H9 (cell line): ENCODE results near the gene ATP10B. TPM values are rescaled to one million over a fixed set of nuclear protein-coding genes. Genes with fewer than 3 reads are reported as not detected.

Experiments
- DNase-seq: peaks from one replicate; pipeline ENCODE4 v3.0.0-alpha.2; 2017
- H2AFZ ChIP-seq: one replicate; pipeline ENCODE4 v1.6.1; 2013; ENCODE audit warnings: mild to moderate bottlenecking, low read length, control low read depth, moderate library complexity
- H2AK5ac ChIP-seq: 2 replicates; pipeline ENCODE4 v1.6.1; 2013; ENCODE audit warnings: low read length, control low read depth, mixed read lengths; ENCODE audit not compliant: insufficient read length
- H2BK120ac ChIP-seq: one replicate; pipeline ENCODE4 v1.6.1; 2013; ENCODE audit warnings: low read depth, mild to moderate bottlenecking, low read length, control low read depth, inconsistent platforms; ENCODE audit not compliant: poor library complexity, severe bottlenecking
- H2BK12ac ChIP-seq: 2 replicates; pipeline ENCODE4 v1.6.1; 2013; ENCODE audit warnings: low read length, control low read depth, mixed read lengths, low read depth; ENCODE audit not compliant: insufficient read length
- H2BK15ac ChIP-seq: 2 replicates; pipeline ENCODE4 v1.6.1; 2013; ENCODE audit warnings: low read depth, low read length, control low read depth
- H2BK20ac ChIP-seq: one replicate; pipeline ENCODE4 v1.6.1; 2013; ENCODE audit warnings: low read depth, mild to moderate bottlenecking, low read length, control low read depth, inconsistent platforms; ENCODE audit not compliant: poor library complexity, severe bottlenecking
- H2BK5ac ChIP-seq: 2 replicates; pipeline ENCODE4 v1.6.1; 2013; ENCODE audit warnings: low read length, control low read depth, mixed read lengths; ENCODE audit not compliant: insufficient read length
- H3K14ac ChIP-seq: 2 replicates; pipeline ENCODE4 v1.6.1; 2013; ENCODE audit warnings: low read length, control low read depth; ENCODE audit not compliant: insufficient read depth
- H3K18ac ChIP-seq: 2 replicates; pipeline ENCODE4 v1.6.1; 2013; ENCODE audit warnings: low read depth, mild to moderate bottlenecking, mixed read lengths, low read length, control low read depth; ENCODE audit not compliant: insufficient read length
- H3K23ac ChIP-seq: 2 replicates; pipeline ENCODE4 v1.6.1; 2013; ENCODE audit warnings: low read length, control low read depth, mixed read lengths, low read depth; ENCODE audit not compliant: insufficient read length
- H3K23me2 ChIP-seq: 2 replicates; pipeline ENCODE4 v1.6.1; 2013; ENCODE audit warnings: low read depth, mild to moderate bottlenecking, mixed read lengths, low read length, control low read depth; ENCODE audit not compliant: insufficient read length, poor library complexity, severe bottlenecking
- H3K27ac ChIP-seq: 2 replicates; pipeline ENCODE4 v1.5.1; 2013; ENCODE audit warnings: low read length, control low read depth, mixed read lengths, low read depth; ENCODE audit not compliant: insufficient read length
- H3K27me3 ChIP-seq: 2 replicates; pipeline ENCODE4 v1.6.1; 2013; ENCODE audit warnings: low read length, control low read depth, inconsistent platforms; ENCODE audit not compliant: insufficient read depth
- H3K4ac ChIP-seq: 2 replicates; pipeline ENCODE4 v1.6.1; 2013; ENCODE audit warnings: low read depth, mild to moderate bottlenecking, control low read depth, inconsistent platforms, low read length, moderate library complexity
- H3K4me1 ChIP-seq: 2 replicates; pipeline ENCODE4 v1.6.1; 2013; ENCODE audit warnings: low read length, control low read depth, inconsistent platforms; ENCODE audit not compliant: insufficient read depth
- H3K4me2 ChIP-seq: 2 replicates; pipeline ENCODE4 v1.6.1; 2013; ENCODE audit warnings: low read length, control low read depth, mixed read lengths; ENCODE audit not compliant: insufficient read length, insufficient read depth
- H3K56ac ChIP-seq: 2 replicates; pipeline ENCODE4 v1.6.1; 2013; ENCODE audit warnings: low read depth, mild to moderate bottlenecking, mixed read lengths, low read length, control low read depth; ENCODE audit not compliant: insufficient read length
- H3K79me1 ChIP-seq: 2 replicates; pipeline ENCODE4 v1.6.1; 2013; ENCODE audit warnings: low read depth, mild to moderate bottlenecking, moderate library complexity, low read length, control low read depth, inconsistent platforms; ENCODE audit not compliant: insufficient read depth, poor library complexity, severe bottlenecking
- H3K79me2 ChIP-seq: 2 replicates; pipeline ENCODE4 v1.6.1; 2013; ENCODE audit warnings: low read length, control low read depth, inconsistent platforms; ENCODE audit not compliant: insufficient read depth
- H3K9ac ChIP-seq: 2 replicates; pipeline ENCODE4 v1.6.1; 2013; ENCODE audit warnings: low read length, control low read depth, mixed read lengths; ENCODE audit not compliant: insufficient read length; ENCODE audit errors: extremely low read depth
- H3K9me3 ChIP-seq: one replicate; pipeline ENCODE4 v1.6.1; 2013; ENCODE audit warnings: low read depth, low read length, inconsistent platforms; ENCODE audit not compliant: control insufficient read depth
- H3T11ph ChIP-seq: one replicate; pipeline ENCODE4 v1.6.1; 2013; ENCODE audit warnings: mild to moderate bottlenecking, low read length, control low read depth, inconsistent platforms
- H4K20me1 ChIP-seq: one replicate; pipeline ENCODE4 v1.6.1; 2013; ENCODE audit not compliant: control insufficient read depth, insufficient read length, insufficient read depth
- H4K5ac ChIP-seq: 2 replicates; pipeline ENCODE4 v1.6.1; 2013; ENCODE audit warnings: low read depth, mild to moderate bottlenecking, mixed read lengths, low read length, control low read depth; ENCODE audit not compliant: insufficient read length
- H4K8ac ChIP-seq: replicated peaks from 2 replicates; pipeline ENCODE4 v1.6.1; 2013; ENCODE audit warnings: low read length, control low read depth, mixed read lengths, low read depth; ENCODE audit not compliant: insufficient read length
- H4K91ac ChIP-seq: 2 replicates; pipeline ENCODE4 v1.6.1; 2013; ENCODE audit warnings: low read depth, mild to moderate bottlenecking, moderate library complexity, mixed read lengths, low read length, control low read depth; ENCODE audit not compliant: insufficient read length
- H3K27ac Mint-ChIP-seq, 3 experiments: 2 replicates in 2 of 3; 3 replicates in 1 of 3; pipeline ENCODE4 v1.8.0; 2020 to 2021; ENCODE audit warnings: mixed read lengths in 3 of 3, mild to moderate bottlenecking in 1 of 3, moderate library complexity in 1 of 3
- H3K27me3 Mint-ChIP-seq: 2 replicates; pipeline ENCODE4 v1.8.0; 2021; ENCODE audit warnings: low read depth, mild to moderate bottlenecking, moderate library complexity, mixed read lengths
- H3K36me3 Mint-ChIP-seq, 3 experiments: 2 replicates in 2 of 3; 3 replicates in 1 of 3; pipeline ENCODE4 v1.8.0; 2020 to 2021; ENCODE audit warnings: low read depth in 3 of 3, mixed read lengths in 3 of 3; ENCODE audit not compliant: insufficient read depth in 1 of 3
- H3K4me1 Mint-ChIP-seq, 2 experiments: 2 replicates each; pipeline ENCODE4 v1.8.0; 2020; ENCODE audit warnings: mixed read lengths in 2 of 2
- H3K4me3 Mint-ChIP-seq, 2 experiments: 2 replicates in 1 of 2; 3 replicates in 1 of 2; pipeline ENCODE4 v1.8.0; 2020 to 2021; ENCODE audit warnings: mild to moderate bottlenecking in 2 of 2, mixed read lengths in 2 of 2, moderate library complexity in 1 of 2
- H3K9me3 Mint-ChIP-seq, 2 experiments: 2 replicates in 1 of 2; 3 replicates in 1 of 2; pipeline ENCODE4 v1.8.0; 2020; ENCODE audit warnings: mild to moderate bottlenecking in 2 of 2, mixed read lengths in 2 of 2, moderate library complexity in 1 of 2
- WGBS: extraction: QIAGEN DNeasy Blood & Tissue Kit; methylation state at CpG from one replicate; pipeline ENCODE4 v1.1.7; 2013; ENCODE audit warnings: missing lambda C conversion rate, low lambda C conversion rate, mixed read lengths; ENCODE audit not compliant: insufficient read length; ENCODE audit errors: extremely low coverage; 5-methylcytosine and 5-hydroxymethylcytosine counted together
- total RNA-seq: library from RNA; stranded (reverse); gene quantifications from 2 replicates; pipeline ENCODE4 v1.2.1, GENCODE V29; 2021
- TF ChIP-seq, protein P1 (sequence below): fragments of 200-600 bp; sonication (generic); conservative IDR thresholded peaks from 3 replicates; pipeline ENCODE4 v1.8.0; 2021; ENCODE audit warnings: antibody characterized with exemption, mild to moderate bottlenecking

ATP10B gene
- total RNA-seq, 1 experiment from 2014 or later: 0.42 TPM

DNA sequence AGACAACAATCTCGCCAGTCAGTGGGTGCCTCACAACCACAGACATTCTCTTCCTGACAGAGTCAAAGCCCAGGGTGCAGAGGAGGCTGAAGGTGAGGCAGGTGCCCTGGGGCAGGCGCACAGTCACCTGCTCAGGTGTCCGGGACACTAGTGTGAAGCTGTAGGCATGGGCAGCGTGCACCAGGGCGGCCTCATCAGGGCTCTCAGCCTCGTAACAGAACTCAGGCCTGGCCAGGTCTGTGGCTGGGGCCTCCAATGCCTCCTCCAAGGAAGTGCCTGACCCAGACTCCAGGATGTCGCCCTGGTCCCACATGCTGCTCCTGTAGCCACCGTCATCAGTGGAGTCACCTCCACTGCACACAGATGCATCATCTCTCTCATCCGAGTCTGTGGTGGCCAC lies 231.6 kb downstream of the ATP10B start:
- Histone ChIP-seq H4K20me1 (no peaks in the 10 kb centered on the region), H3K56ac (no peak overlapping the region), H3K4me2 (no peak overlapping the region), H3K9me3 (no peaks in the 10 kb centered on the region), H3K4me1 (no peaks in the 10 kb centered on the region), H2BK15ac (no peak overlapping the region), H2BK20ac (no peak overlapping the region), H4K91ac (no peak overlapping the region), H2AK5ac (no peak overlapping the region), H4K5ac (no peak overlapping the region), H2BK5ac (no peak overlapping the region), H3K27ac (no peak overlapping the region), H3K23ac (no peak overlapping the region), H3K79me2 (no peaks in the 10 kb centered on the region), H3K14ac (no peak overlapping the region), H3K18ac (no peak overlapping the region), H2BK120ac (no peak overlapping the region), H3K23me2 (no peaks in the 10 kb centered on the region), H2AFZ (no peak overlapping the region), H4K8ac (no peak overlapping the region), H3K27me3 (no peaks in the 10 kb centered on the region), H3K4ac (no peak overlapping the region), H3K79me1 (no peaks in the 10 kb centered on the region), H2BK12ac (no peak overlapping the region), H3T11ph (no peak overlapping the region), H3K9ac (no peak overlapping the region)
- no peaks in the 10 kb centered on the region for H3K9me3 Mint-ChIP-seq
- no CpG with 5 or more reads among the region's 9 CpGs for WGBS
- peaks cover 9 to 10% of the 10 kb centered on the region in 2 experiments; a peak in 3 of 4 replicates for H3K4me1 Mint-ChIP-seq
- TF ChIP-seq, protein P1, sequence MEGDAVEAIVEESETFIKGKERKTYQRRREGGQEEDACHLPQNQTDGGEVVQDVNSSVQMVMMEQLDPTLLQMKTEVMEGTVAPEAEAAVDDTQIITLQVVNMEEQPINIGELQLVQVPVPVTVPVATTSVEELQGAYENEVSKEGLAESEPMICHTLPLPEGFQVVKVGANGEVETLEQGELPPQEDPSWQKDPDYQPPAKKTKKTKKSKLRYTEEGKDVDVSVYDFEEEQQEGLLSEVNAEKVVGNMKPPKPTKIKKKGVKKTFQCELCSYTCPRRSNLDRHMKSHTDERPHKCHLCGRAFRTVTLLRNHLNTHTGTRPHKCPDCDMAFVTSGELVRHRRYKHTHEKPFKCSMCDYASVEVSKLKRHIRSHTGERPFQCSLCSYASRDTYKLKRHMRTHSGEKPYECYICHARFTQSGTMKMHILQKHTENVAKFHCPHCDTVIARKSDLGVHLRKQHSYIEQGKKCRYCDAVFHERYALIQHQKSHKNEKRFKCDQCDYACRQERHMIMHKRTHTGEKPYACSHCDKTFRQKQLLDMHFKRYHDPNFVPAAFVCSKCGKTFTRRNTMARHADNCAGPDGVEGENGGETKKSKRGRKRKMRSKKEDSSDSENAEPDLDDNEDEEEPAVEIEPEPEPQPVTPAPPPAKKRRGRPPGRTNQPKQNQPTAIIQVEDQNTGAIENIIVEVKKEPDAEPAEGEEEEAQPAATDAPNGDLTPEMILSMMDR: no peak
- DNase-seq: no peak
- H3K4me3 Mint-ChIP-seq: no peak overlapping the region
- H3K27ac Mint-ChIP-seq: no peak overlapping the region
- no peaks in the 10 kb centered on the region for H3K36me3 Mint-ChIP-seq
- H3K27me3 Mint-ChIP-seq: no peaks in the 10 kb centered on the region
